ENCODE measurements around the gene PTPN14. TPM values are rescaled to one million over a fixed set of nuclear protein-coding genes. Genes with fewer than 3 reads are reported as not detected.
A peak's percentile ranks its signal among the peaks of the same experiment; 100 is the strongest.

PTPN14 gene
- total and polyA plus RNA-seq, 2 of the 4 experiments (the other 2 are of a cell fraction) = 21.5 to 31.7 TPM

DNA sequence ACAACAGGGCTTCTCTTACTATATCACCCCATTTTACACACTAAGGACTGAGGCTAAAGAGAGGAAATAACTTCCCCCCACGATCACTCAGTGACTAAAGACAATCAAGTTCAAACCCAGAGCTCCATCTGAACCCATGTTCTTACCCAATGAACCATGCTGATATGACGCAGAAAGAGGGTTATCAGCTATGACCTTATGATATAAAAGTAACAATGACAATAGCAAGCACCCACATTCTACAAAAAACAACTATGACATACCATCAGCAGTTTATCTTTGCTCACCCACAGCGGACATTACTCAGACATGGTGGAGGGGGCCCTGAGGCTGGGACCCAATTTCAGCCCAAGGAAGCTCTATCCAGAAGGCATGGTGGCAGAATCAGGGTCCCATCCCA, 75.7 kb downstream of the PTPN14 start:
- Histone ChIP-seq H2AK5ac (ENCODE audit: low read depth, low read length) (peak overlapping the region; percentile 37), H2BK15ac (ENCODE audit: low read depth, low read length) (0 out of 3 replicates have a peak overlapping the region, but pooled peaks have one; percentile 40), H2BK120ac (ENCODE audit: low read depth, low read length) (0 out of 2 replicates have a peak overlapping the region, but pooled peaks have one; percentile 62), H4K20me1 (ENCODE audit: insufficient read depth, low read length) (peaks cover 53% of the 10 kb centered on the region), H3K23ac (ENCODE audit: low read depth, low read length) (peak overlapping the region; percentile 14; the same call in 1 of the 2 replicates), H3K36me3 (ENCODE audit: control insufficient read depth, insufficient read depth, low read length) (no peaks in the 10 kb centered on the region), H3K4me1 (ENCODE audit: control insufficient read depth, insufficient read depth, low read length) (peaks cover 21% of the 10 kb centered on the region), H2AK9ac (replicated peaks; ENCODE audit: low read depth, low read length, poor library complexity) (peak overlapping the region; percentile 31), H3K79me1 (ENCODE audit: low read depth in 1 of 2, low read length in 2 of 2) (peaks cover 37 to 78% of the 10 kb centered on the region in 2 experiments), H3K14ac (replicated peaks; ENCODE audit: low read depth, low read length) (peak overlapping the region; percentile 38; the same call in 1 of the 2 replicates), H3K56ac (ENCODE audit: extremely low read depth, insufficient read depth, low read length) (no peak overlapping the region), H3K4me2 (ENCODE audit: low read depth, low read length) (no peak overlapping the region), H3K9me3 (ENCODE audit: control insufficient read depth, insufficient read depth, low read length) (no peaks in the 10 kb centered on the region), H3K27ac (ENCODE audit: insufficient read depth, low read length) (no peak overlapping the region), H4K91ac (ENCODE audit: insufficient read depth, low read depth, low read length) (peak overlapping the region; percentile 3; the same call in 1 of the 2 replicates), H4K5ac (ENCODE audit: low read depth, low read length) (no peak overlapping the region), H3K9ac (ENCODE audit: low read depth, low read length) (no peak overlapping the region), H2BK20ac (ENCODE audit: low read depth, low read length) (no peak overlapping the region), H3K9me1 (ENCODE audit: insufficient read depth, low read length) (peaks cover 20% of the 10 kb centered on the region), H4K8ac (ENCODE audit: low read depth in 2 of 2, low read length in 2 of 2) (no peak overlapping the region; a peak in 1 of 4 replicates), H3K18ac (ENCODE audit: low read depth, low read length) (no peak overlapping the region), H3K4me3 (ENCODE audit: insufficient read depth, low read depth, low read length) (no peak overlapping the region), H2BK5ac (ENCODE audit: low read depth, low read length, poor library complexity, severe bottlenecking) (peak overlapping the region; percentile 24), H3K4ac (ENCODE audit: low read depth, low read length) (0 out of 2 replicates have a peak overlapping the region, but pooled peaks have one; percentile 21), H2AFZ (replicated peaks; ENCODE audit: low read length, poor library complexity) (no peak overlapping the region), H3K27me3 (ENCODE audit: control insufficient read depth, insufficient read depth, low read length) (no peaks in the 10 kb centered on the region)
- dilution Hi-C loops (cut with HindIII; ENCODE audit: low sequenced_read_pairs, unreplicated experiment) = no loop called here
- ChIA-PET CTCF (no interaction called here), POLR2A (ENCODE audit: unreplicated experiment) (interaction anchor here (0.5 kb wide), 1 partner anchor 126 kb away, joined by 4 read pairs; no protein-coding TSS in a partner anchor)
- intact Hi-C loops (cut with micrococcal nuclease) = loop anchor here (2.0 kb wide), 1 partner anchor 75 kb away; the partner anchor contains the start of gene PTPN14
- BruUV-seq (replicated peaks) = no TSS peak
- in situ Hi-C loops (cut with MboI; ENCODE audit: low sequenced_read_pairs) = no loop called here
- TF ChIP-seq RAD21 (IDR thresholded peaks at IDR 0.05; ENCODE audit: low read length) = no peak
- TF ChIP-seq MAFK (IDR thresholded peaks at IDR 0.05; ENCODE audit: low read depth, low read length) = no peak
- no peak for TF ChIP-seq SMC3 (IDR thresholded peaks at IDR 0.05; ENCODE audit: low read depth, low read length)
- TF ChIP-seq NFE2L2 (IDR thresholded peaks at IDR 0.05; ENCODE audit: low read depth, low read length) = no peak
- no peak for TF ChIP-seq FOS (IDR thresholded peaks at IDR 0.05; ENCODE audit: low read depth, low read length)
- TF ChIP-seq, protein P1, sequence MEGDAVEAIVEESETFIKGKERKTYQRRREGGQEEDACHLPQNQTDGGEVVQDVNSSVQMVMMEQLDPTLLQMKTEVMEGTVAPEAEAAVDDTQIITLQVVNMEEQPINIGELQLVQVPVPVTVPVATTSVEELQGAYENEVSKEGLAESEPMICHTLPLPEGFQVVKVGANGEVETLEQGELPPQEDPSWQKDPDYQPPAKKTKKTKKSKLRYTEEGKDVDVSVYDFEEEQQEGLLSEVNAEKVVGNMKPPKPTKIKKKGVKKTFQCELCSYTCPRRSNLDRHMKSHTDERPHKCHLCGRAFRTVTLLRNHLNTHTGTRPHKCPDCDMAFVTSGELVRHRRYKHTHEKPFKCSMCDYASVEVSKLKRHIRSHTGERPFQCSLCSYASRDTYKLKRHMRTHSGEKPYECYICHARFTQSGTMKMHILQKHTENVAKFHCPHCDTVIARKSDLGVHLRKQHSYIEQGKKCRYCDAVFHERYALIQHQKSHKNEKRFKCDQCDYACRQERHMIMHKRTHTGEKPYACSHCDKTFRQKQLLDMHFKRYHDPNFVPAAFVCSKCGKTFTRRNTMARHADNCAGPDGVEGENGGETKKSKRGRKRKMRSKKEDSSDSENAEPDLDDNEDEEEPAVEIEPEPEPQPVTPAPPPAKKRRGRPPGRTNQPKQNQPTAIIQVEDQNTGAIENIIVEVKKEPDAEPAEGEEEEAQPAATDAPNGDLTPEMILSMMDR (conservative IDR thresholded peaks at IDR 0.05; ENCODE audit: low read depth, low read length) = no peak
- no peak for TF ChIP-seq RCOR1 (IDR thresholded peaks at IDR 0.05; ENCODE audit: insufficient replicate concordance, low read length)
- TF ChIP-seq, protein P2, sequence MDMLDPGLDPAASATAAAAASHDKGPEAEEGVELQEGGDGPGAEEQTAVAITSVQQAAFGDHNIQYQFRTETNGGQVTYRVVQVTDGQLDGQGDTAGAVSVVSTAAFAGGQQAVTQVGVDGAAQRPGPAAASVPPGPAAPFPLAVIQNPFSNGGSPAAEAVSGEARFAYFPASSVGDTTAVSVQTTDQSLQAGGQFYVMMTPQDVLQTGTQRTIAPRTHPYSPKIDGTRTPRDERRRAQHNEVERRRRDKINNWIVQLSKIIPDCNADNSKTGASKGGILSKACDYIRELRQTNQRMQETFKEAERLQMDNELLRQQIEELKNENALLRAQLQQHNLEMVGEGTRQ (IDR thresholded peaks at IDR 0.05; ENCODE audit: low read depth, low read length) = no peak
- TF ChIP-seq BHLHE40 (IDR thresholded peaks at IDR 0.05; ENCODE audit: low read depth, low read length) = no peak
- TF ChIP-seq, protein P3, sequence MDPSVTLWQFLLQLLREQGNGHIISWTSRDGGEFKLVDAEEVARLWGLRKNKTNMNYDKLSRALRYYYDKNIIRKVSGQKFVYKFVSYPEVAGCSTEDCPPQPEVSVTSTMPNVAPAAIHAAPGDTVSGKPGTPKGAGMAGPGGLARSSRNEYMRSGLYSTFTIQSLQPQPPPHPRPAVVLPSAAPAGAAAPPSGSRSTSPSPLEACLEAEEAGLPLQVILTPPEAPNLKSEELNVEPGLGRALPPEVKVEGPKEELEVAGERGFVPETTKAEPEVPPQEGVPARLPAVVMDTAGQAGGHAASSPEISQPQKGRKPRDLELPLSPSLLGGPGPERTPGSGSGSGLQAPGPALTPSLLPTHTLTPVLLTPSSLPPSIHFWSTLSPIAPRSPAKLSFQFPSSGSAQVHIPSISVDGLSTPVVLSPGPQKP (IDR thresholded peaks at IDR 0.05; ENCODE audit: borderline replicate concordance, low read depth, low read length) = no peak
- no peak for TF ChIP-seq RFX5 (IDR thresholded peaks at IDR 0.05; ENCODE audit: low read depth, low read length)
- no CpG with 5 or more reads among the region's 3 CpGs for WGBS, 2 experiments (ENCODE audit: extremely low coverage in 2 of 2, insufficient read length in 1 of 2)
- DNase-seq = no peak
- ATAC-seq (ENCODE audit: low read depth) = no peak

Data from IMR-90 (cell line).